ENCODE measurements around the gene SSRP1.
A peak's percentile ranks its signal among the peaks of the same experiment; 100 is the strongest.

DNA sequence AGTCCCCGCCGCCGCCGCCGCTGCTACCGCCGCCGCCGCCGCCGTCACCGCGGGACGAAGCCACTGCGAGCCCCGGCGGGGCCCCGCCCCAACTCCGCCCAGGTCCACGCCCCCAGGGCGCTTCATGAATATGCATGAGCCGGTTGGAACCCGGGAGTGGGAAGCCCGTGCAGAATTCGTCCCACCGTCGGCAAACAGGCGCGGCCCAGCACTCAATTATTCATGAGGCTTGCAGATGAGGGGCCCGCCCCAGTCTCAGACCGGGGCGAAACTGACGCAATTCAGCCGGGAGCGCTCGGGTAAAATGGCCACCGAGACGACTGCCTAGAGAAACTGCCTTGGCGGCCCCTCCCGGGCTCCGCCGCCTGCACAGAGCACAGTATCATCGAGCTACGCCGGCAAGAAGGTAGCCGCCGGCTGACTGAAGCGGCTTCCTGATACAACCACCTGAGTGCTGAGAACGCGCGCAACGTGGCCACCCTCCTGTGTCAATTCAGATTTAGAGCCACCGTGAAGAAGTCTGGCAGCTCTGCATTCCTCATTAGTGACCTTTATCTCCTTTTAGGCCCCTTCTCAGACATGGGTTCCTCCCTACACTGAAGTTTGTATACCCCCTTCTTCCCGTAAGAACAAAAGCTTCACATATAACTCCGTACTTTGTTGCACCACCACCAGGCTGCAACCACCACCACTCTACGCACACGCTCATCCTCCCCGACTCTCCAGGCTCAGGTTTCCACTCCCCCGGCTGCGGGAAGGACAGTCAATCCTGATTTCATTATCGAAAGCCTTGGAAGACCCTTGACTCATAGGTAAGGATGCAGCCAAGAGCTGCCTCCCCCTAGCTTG is 10.6 kb downstream of the SSRP1 start, which contains the start of gene TNKS1BP1:
- TF ChIP-seq BHLHE40 (IDR thresholded peaks at IDR 0.05; ENCODE audit: low read depth, low read length) (no peak), MAFK (IDR thresholded peaks at IDR 0.05; ENCODE audit: partially characterized antibody) (no peak), CHD4 (IDR thresholded peaks at IDR 0.05; ENCODE audit: borderline replicate concordance) (no peak), JUN (IDR thresholded peaks at IDR 0.05) (peak in 1 of 2 experiments; percentile 76; a peak in 4 of 5 replicates), EP300 (IDR thresholded peaks at IDR 0.05) (no peak), CTCF (IDR thresholded peaks at IDR 0.05) (no peak), CEBPB (IDR thresholded peaks at IDR 0.05) (peak; percentile 35 to 81; a peak in 3 of 4 replicates), SREBF2 (IDR thresholded peaks at IDR 0.05) (no peak), SMC3 (IDR thresholded peaks at IDR 0.05) (no peak), POLR2A (IDR thresholded peaks at IDR 0.05; ENCODE audit: low read length) (peak; percentile 32), RFX5 (IDR thresholded peaks at IDR 0.05) (no peak), PBX3 (IDR thresholded peaks at IDR 0.05) (no peak), HDAC2 (IDR thresholded peaks at IDR 0.05) (no peak)
- TF ChIP-seq, protein P1, sequence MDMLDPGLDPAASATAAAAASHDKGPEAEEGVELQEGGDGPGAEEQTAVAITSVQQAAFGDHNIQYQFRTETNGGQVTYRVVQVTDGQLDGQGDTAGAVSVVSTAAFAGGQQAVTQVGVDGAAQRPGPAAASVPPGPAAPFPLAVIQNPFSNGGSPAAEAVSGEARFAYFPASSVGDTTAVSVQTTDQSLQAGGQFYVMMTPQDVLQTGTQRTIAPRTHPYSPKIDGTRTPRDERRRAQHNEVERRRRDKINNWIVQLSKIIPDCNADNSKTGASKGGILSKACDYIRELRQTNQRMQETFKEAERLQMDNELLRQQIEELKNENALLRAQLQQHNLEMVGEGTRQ (IDR thresholded peaks at IDR 0.05): no peak

All from A549 (cell line).